AG04450 (cell line): ENCODE results near the gene NOXRED1. TPM values are rescaled to one million over a fixed set of nuclear protein-coding genes. Genes with fewer than 3 reads are reported as not detected.
A peak's percentile ranks its signal among the peaks of the same experiment; 100 is the strongest.

Experiments used
- CTCF ChIA-PET: fragments of 300-600, 350-600 bp; formaldehyde crosslinking; extraction: SDS; loops from one replicate; lab custom pipeline; 2022; ENCODE audit warnings: antibody characterized with exemption, inconsistent platforms; lab: Charles Lee
- POLR2A ChIA-PET: fragments of 350-600 bp; formaldehyde crosslinking; extraction: SDS; loops from one replicate; lab custom pipeline; 2021; ENCODE audit warnings: antibody characterized with exemption, inconsistent platforms; lab: Yijun Ruan, JAX
- DNase-seq: peaks from one replicate; pipeline ENCODE4 v3.0.0-alpha.2; 2011; ENCODE audit warnings: low read depth, low spot score
- H3K27ac ChIP-seq: one replicate; pipeline ENCODE4 v1.5.1; 2012; ENCODE audit warnings: low read depth, low read length, control low read depth
- H3K27me3 ChIP-seq: one replicate; pipeline ENCODE4 v1.6.0; 2012; ENCODE audit warnings: low read length; ENCODE audit not compliant: control insufficient read depth, insufficient read depth
- H3K4me3 ChIP-seq: 2 replicates; pipeline ENCODE4 v1.5.1; 2011; ENCODE audit warnings: mild to moderate bottlenecking, low read depth, low read length, control low read depth
- H3K9me3 ChIP-seq: 2 replicates; pipeline ENCODE4 v1.5.1; 2012; ENCODE audit warnings: low read length; ENCODE audit not compliant: control insufficient read depth, insufficient read depth
- polyA plus RNA-seq: library from polyadenylated mRNA; depleted of rRNA; stranded (reverse); fragments of >200 nt; gene quantifications from 2 replicates; pipeline ENCODE4 v1.2.3, GENCODE V29; 2011
- TF ChIP-seq, protein P1 (sequence below): IDR thresholded peaks from 2 replicates; pipeline ENCODE4 v1.5.1; 2011; ENCODE audit warnings: low read depth, low read length, control low read depth, inconsistent platforms

The NOXRED1 gene
- polyA plus RNA-seq, 1 experiment = 0.16 TPM

- no peaks in the 10 kb centered on the region for H3K9me3 ChIP-seq
- ChIA-PET CTCF (interaction anchor here (0.9 to 2.2 kb wide), 5 partner anchors 17 to 73 kb away, joined by 3 to 12 read pairs (median 5); partner anchors contain the start of genes GSTZ1 and POMT2), POLR2A (interaction anchor here (0.6 to 1.5 kb wide), 2 partner anchors 55 to 278 kb away, joined by 3 to 24 read pairs; partner anchors contain the start of genes CIPC, GSTZ1 and POMT2)
- H3K4me3 ChIP-seq = peak overlapping the region; percentile 86
- TF ChIP-seq, protein P1, sequence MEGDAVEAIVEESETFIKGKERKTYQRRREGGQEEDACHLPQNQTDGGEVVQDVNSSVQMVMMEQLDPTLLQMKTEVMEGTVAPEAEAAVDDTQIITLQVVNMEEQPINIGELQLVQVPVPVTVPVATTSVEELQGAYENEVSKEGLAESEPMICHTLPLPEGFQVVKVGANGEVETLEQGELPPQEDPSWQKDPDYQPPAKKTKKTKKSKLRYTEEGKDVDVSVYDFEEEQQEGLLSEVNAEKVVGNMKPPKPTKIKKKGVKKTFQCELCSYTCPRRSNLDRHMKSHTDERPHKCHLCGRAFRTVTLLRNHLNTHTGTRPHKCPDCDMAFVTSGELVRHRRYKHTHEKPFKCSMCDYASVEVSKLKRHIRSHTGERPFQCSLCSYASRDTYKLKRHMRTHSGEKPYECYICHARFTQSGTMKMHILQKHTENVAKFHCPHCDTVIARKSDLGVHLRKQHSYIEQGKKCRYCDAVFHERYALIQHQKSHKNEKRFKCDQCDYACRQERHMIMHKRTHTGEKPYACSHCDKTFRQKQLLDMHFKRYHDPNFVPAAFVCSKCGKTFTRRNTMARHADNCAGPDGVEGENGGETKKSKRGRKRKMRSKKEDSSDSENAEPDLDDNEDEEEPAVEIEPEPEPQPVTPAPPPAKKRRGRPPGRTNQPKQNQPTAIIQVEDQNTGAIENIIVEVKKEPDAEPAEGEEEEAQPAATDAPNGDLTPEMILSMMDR = no peak
- no peaks in the 10 kb centered on the region for H3K27me3 ChIP-seq
- H3K27ac ChIP-seq = no peak overlapping the region
- DNase-seq = no peak
These were observed 47.2 kb downstream of the NOXRED1 start for GRCh38 chr14:77375973-77376770.

- TF ChIP-seq, protein P1 = no peak
- Histone ChIP-seq H3K4me3 (no peak overlapping the region), H3K9me3 (no peaks in the 10 kb centered on the region), H3K27ac (no peak overlapping the region), H3K27me3 (no peaks in the 10 kb centered on the region)
- ChIA-PET CTCF (interaction anchor here (0.6 kb wide), 1 partner anchor 68 kb away, joined by 3 read pairs; no protein-coding TSS in a partner anchor), POLR2A (no interaction called here)
- no peak for DNase-seq
These were observed 48.0 kb downstream of the NOXRED1 start for GRCh38 chr14:77375164-77375950.

DNA sequence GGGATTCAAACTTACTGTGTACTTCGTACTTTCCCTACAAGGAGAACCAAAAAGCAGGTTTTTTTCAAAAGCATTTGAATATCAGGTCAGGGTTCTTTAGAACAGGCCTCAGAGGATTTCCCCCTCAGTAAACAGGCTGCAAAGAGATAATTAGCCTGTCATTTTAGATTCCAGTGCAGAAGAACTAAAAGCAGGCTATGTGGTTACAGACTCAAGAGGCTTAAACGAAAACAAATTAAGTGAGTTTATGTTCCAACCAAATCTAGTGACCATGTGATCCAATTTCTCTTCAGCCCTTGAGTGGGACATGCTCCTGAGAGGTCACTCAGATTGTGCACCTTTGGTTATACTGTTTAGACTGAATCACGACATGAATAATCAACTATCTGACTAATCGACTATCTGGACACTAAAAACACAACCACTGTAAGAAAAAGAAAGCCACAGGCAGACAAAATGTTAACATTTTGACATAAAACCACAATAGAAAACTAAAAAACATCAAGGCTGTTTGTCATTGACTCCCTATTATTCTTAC lies 51.0 kb downstream of the NOXRED1 start:
- H3K27me3 ChIP-seq = no peaks in the 10 kb centered on the region
- H3K9me3 ChIP-seq = no peaks in the 10 kb centered on the region
- peak; percentile 51 for DNase-seq
- TF ChIP-seq, protein P1 = no peak
- CTCF ChIA-PET = no interaction called here
- POLR2A ChIA-PET = no interaction called here
- H3K27ac ChIP-seq = no peak overlapping the region
- no peak overlapping the region for H3K4me3 ChIP-seq

DNA sequence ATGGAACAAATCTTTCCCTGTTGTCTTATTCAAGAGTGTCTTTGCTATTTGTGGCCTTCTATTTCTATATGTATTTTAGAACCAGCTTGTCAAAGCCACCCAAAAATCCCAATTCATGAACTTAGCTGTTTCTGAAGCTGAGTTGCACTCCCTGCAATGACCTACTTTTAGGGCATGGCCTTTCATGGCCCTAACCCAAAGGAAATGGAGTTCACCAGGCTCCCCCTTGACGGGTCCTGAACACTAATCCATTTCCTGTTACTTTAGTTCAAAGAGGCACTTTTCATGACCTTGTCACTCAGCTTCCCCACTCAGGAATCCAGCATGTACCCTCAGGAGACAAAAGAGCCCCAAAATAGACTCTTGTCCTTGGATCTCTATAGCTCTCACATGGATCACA lies 54.0 kb downstream of the NOXRED1 start:
- Histone ChIP-seq H3K4me3 (no peak overlapping the region), H3K27ac (no peak overlapping the region), H3K9me3 (no peaks in the 10 kb centered on the region), H3K27me3 (peaks cover 2% of the 10 kb centered on the region)
- CTCF ChIA-PET = no interaction called here
- DNase-seq = no peak
- TF ChIP-seq, protein P1 = no peak
- POLR2A ChIA-PET = no interaction called here
